ENCODE data around the gene COX6A1.
"Not testable (repeated sequence)": the region's sequence is repeated elsewhere in the genome, so short reads cannot be mapped to it uniquely, and the experiment has no call there.

Gene COX6A1

GRCh38 chr12:120428597-120429229 is 9.2 kb upstream of the COX6A1 start:
- no peak for DNase-seq

DNA sequence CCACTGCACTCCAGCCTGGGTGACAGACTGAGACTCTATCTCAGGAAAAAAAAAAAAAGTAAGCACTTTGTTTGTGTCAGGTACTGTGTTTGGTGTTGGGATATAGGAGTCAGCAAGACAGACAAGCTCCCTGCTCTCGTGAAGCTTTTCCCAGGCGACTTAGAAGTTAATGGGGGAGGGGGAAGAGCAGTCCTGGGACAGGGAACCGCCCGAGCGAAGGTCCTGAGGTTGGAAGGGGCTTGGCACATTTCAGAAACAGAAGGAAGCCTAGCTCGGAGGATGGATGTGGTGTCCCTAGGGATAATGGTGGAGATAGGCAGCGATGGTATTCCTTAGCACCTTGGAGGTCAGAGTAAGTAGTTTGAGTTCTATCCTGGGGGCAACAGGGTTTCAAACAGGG is 8.5 kb upstream of the COX6A1 start:
- DNase-seq: no peak

DNA sequence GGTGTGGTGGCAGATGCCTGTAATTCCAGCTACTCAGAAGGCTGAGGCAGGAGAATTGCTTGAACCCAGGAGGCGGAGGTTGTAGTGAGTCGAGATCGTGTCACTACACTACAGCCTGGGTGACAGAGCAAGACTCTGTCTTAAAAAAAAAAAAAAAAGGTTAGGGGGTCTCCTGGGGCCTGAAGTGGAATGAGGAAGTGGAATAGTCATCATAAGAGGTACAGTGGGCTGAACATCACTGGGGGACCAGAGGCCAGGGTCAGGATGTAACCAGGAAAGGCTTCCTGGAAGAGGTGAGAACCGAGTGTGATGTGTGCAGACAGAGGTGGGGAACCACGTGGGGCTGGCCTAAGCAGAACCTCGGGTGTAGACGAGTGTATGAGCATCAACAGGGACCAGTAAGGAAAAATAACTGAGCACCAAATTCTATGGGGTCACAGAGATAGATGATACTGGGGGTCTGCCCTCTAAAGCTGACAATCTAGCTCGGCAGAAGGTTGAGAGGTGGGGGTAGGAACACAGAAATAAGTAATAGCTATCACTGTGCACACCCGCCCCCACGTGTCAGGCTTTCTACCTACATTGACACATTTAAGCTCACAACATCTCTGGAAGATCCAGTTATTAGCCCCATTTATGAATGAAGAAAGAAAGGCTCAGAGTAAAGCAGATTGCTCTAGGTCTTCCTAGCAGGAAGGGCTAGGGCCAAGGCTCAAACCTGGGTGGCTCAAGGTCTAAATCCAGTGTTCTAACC is 5.0 kb upstream of the COX6A1 start:
- DNase-seq: no peak

DNA sequence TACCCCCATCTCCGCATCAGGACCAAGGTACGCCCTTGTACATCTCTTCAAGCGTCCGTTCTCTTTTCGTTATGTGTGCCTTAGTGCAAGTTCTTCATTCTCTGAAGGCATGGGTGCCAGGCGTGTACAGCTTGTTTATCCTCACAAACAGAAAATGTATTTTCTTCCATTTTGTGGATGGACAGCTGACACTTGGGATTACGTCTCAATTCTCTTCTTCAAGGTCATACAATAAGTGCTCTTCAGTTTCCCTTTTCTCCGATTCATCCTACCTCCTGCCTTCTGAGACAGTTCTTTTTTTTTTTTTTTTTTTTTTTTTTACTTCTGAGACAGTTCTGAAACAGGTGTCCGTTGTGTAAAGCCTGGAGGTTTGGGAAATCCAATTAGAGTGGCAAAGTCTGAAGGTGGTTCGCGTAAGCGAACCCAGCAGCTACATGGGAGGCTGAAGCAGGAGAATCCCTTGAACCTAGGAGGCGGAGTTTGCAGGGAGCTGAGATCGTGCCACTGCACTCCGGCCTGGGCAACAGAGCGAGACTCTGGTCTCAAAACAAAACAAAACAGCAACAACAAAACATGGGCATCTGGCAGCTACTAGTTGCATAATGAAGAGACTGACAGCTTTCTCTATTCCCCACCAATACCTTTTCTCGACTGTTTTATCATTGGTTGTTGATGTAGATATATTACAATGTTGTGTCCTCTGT is 734 bp downstream of the COX6A1 start:
- DNase-seq: no peak

GRCh38 chr12:120439646-120440247 is 1.8 kb downstream of the COX6A1 start:
- DNase-seq: peak; percentile 61

DNA sequence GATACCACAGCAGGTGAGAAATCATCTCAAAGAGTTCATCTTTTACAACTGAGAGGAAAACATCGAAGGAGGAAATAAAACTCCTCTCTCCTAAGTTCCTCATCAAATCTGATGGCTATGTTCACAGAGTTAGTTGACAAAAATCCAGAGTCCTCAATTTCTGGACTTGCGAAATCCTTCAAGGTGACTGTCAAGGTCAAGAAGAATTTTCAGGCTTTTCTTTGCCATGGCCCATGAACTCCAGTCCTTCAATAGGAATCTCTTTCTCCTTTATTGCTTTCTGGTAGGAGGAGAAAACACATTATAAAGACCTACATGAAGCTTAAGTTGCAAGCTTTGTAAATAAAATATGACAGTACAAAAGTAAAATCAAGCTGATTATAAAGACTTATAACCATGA is 6.8 kb downstream of the COX6A1 start:
- DNase-seq: no peak

GRCh38 chr12:120445911-120446843 is 8.3 kb downstream of the COX6A1 start, which contains the start of the genes GATC and TRIAP1:
GATC (plus strand) TSS chr12:120446444; CDS start chr12:120446481, 37 bp downstream.
TRIAP1 (minus strand) TSS chr12:120446384; CDS start chr12:120446372, 12 bp downstream.
- DNase-seq: peak; percentile 18

DNA sequence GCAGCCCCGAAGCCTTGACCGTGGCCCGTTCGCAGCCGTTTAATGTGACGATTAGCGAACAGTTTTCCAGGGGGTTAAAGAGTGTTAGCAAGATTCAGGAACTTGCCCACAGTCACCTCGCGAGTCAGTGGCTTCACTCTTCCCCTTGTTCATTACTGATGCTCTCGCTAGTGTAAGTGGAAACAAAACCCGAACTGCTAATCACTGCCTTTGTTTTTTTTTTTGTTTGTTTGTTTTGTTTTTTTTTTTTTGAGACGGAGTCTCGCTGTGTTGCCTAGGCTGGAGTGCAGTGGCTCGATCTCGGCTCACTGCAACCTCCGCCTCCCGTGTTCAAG is 8.9 kb downstream of the COX6A1 start:
- DNase-seq: not testable (repeated sequence)

GRCh38 chr12:120447992-120448391 is 10.1 kb downstream of the COX6A1 start:
- DNase-seq: no peak

GRCh38 chr12:120452524-120452923 is 14.6 kb downstream of the COX6A1 start:
- not testable (repeated sequence) for DNase-seq

DNA sequence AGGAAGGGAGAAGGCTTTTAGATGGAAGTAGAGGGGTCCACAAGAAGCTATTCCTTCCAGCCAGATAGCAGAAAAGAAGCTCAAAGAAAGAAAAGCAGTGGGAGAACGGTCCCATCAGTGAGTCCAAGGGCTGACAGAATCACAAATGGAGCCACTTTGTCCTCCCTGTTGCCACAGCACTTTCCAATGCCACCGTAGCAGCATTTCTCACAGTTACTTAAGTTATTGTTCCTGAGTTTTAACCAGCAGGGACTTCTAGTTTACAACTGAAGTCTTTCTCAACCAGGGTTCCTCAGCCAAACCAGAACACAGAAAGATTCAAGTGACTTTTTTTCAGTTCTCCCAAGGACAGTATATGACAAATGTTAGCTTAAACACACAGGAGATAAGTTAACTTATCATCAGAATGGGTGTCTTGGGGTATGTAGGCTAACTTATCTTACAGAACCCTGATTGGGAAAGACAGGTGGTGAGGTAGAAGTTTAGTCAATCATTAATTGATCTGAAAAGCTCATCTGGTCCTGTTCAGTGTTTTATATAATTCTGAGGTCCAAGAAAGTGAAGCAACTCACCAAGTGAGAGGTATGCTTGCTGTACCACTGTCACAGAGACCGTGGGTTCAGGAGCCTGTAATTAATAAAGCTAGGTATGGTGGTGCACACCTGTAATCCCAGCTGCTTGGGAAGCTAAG is 15.3 kb downstream of the COX6A1 start:
- DNase-seq: no peak

DNA sequence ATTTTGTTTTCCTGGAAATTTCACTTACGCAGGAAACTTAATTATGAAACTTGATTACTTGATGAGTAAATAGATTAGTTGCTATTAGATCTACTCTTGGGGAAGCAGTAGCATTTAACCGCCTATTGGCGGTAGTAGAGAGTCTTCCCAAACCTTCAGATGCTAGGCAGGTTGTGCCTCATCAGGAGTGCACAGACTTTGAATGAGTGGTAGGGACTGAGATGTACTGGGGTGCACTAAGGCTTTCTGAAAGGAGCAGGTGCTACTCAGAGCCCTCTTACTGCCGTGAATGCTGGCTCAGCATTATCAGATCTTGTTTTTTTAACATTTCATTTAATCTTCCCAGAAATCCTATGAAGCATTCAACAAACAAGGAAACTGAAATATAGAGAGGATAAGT is 16.1 kb downstream of the COX6A1 start:
- no peak for DNase-seq

DNA sequence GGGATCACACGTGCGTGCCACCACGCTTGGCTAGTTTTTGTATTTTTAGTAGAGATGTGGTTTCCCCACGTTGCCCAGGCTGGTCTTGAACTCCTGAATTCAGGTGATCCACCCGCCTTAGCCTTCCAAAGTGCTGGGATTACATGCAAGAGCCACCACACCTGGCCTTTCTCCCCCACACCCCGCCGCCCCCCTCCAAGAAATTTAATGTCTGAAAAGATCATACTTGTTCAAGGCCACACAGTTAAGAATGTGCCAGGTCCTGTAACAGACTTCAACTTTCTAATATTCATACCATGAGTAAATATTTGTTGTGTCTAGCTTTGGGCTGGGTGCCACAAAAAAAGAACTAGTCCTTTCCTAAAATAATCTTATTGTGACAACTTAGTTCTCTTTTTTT is 17.4 kb downstream of the COX6A1 start:
- DNase-seq: no peak

DNA sequence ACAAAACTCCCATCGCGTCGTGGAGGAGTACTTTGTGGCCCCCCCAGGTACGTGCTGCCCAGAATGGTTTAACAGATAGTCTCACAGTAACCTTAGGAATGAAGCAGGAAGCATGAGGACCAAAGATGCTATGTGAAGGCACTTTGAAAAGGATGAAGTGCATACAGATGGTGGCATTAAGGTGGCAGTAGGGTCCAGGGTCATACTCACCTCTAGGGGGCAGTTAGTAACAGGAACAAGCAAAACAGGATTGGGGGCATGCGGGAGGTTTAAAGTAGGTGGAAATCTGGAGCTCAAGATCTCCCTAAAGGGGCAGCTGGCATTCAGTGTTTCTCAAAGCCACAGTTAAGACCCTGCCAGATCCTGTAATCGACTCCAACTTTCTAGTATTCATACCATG is 19.2 kb downstream of the COX6A1 start:
- no peak for DNase-seq

DNA sequence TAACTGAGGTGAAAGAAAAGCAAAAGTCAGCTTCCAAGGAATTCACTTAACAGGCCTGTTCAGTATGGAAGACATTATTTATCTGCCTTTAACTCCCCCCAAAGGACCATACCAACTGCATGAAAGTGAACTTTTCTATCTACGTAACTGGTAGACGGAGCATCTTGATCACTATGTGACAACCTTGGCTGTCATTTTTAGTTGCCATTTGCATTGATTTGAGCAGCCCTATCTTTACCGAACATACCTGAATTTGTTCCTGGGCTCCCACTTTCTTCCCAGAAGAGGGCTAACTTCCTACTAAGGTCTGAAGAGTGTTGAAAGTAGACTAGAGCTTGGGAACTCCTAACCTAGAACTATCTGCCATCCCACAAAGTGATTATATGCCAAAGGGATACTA is 22.2 kb downstream of the COX6A1 start:
- no peak for DNase-seq

- no peak for DNase-seq
Observed at GRCh38 chr12:120462099-120462640, 24.3 kb downstream of the COX6A1 start.

DNA sequence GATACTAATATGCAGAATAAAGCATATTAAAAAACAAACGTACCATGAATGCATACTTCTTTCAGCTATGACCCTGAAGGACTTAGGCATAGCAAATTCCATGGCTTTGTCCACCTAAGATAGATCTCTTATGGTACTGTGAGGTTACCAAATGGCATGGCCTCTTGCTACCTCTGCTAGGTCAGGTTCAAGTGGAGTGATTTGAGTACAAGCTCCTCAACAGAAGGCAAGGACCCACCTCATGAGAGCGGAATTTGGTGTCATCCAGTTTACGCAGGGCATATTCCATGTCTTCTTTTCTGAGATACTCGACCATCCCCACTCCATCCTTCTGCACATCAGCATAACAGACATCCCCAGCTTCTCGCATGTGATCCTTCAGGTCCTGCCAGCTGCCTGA is 25.8 kb downstream of the COX6A1 start:
- no peak for DNase-seq

DNA sequence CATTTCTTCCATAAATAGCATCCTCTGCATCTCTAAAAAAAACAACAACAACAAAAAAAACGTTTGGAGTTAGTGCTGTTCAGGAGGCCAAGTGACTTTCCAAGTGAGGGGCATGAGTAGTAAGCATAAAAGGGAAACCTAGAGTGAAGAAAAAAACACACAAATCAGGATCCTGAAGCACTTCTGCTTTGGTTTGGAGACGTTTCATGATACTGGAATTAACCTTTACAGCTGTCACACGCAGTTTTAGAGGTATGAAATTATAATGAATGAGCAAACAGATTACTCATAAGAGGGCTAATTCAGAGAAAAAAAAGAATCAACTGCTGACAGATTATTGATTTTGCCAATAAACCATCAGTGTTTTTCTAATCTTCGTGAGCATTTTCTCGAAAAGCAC is 27.8 kb downstream of the COX6A1 start:
- no peak for DNase-seq

DNA sequence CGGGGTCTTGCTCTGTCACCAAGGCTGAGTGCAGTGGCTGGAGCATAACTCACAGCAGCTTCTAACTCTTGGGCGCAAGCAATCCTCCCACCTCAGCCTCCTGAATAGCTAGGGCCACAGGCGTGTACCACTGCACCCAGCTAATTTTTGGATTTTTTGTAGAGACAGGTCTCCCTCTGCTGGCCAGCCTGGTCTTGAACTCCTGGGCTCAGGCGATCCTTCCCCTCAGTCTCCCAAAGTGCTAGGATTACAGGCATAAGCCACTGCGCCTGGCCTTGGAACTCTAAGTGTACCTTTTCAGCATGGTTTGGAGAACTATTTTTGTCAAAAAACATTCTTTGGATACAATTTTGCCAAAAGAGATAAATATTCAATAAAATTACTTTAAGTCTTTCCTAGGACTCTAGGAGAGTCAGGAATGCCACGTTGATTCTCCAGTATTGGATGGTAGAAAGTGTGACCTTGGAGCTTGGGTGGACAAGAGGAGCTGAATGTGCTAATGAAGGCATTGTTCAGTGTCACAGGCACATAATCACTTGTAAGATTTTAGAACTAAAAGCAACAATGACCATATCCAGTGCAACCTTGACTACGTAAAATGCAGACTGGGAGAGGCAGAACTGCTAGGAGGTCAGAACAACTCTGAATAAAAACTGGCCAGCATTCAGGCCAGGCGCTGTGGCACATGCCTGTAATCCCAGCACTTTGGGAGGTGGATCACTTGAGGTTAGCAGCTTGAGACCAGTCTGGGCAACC is 28.8 kb downstream of the COX6A1 start:
- no peak for DNase-seq

- DNase-seq: no peak
Observed at GRCh38 chr12:120467439-120467838, 29.5 kb downstream of the COX6A1 start.

DNA sequence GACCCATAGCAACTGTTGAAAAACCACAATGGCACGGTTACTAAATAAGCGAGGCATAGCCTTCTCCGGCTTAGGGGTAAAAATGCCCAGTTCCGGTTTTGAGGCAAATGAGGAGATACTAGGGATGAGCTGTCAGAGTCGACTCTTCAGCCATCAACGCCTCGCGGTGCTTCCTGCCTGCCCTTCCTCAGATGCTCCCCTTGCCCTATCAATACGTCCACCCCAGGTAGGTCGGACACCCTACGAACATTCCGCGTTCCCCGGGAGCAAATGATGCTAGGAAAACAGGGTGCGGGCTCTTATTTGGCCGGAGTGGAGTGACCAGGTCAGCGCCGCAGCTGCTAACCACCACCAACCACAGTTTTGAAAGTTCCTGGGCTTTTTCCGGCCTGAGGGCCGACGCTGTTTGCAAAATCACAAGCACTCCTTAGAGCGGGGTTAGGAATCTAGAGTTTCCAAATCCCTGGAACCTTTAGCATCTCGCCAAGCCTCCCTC is 30.5 kb downstream of the COX6A1 start:
- no peak for DNase-seq
